Breast epithelium (tissue), 4 donors: Measurements from ENCODE around the gene NDUFS6. TPM values are rescaled to one million over a fixed set of nuclear protein-coding genes. Genes with fewer than 3 reads are reported as not detected.

Experiments
- DNase-seq, 2 donors: peaks; one replicate each; pipeline ENCODE4 v3.0.0-alpha.2; 2019; ENCODE audit warnings: low spot score in 2 of 2
- H3K27ac ChIP-seq, 2 donors: fragments of 200-600 bp; sonication (generic) in 1 of 2; one replicate each; pipeline ENCODE4 v1.5.1; 2016 to 2019; ENCODE audit warnings: mild to moderate bottlenecking in 1 of 2
- H3K27me3 ChIP-seq, 2 donors: fragments of 200-600 bp; sonication (generic) in 1 of 2; one replicate each; pipeline versions ENCODE4 v1.5.1 to v1.6.0; 2017 to 2019; ENCODE audit warnings: control low read depth in 1 of 2, mild to moderate bottlenecking in 1 of 2
- H3K36me3 ChIP-seq: fragments of 200-600 bp; one replicate; pipeline ENCODE4 v1.5.1; 2019
- H3K4me1 ChIP-seq, 2 donors: fragments of 200-600 bp; sonication (generic); one replicate each; pipeline ENCODE4 v1.5.1; 2016 to 2019; ENCODE audit warnings: control low read depth in 1 of 2
- H3K4me3 ChIP-seq, 3 donors: fragments of 200-600 bp; sonication (generic); 1 replicate in 2 of 3; 2 replicates in 1 of 3; pipeline ENCODE4 v1.5.1; 2016 to 2019; ENCODE audit warnings: mild to moderate bottlenecking in 3 of 3, moderate library complexity in 2 of 3
- H3K9me3 ChIP-seq, 2 donors: fragments of 200-600 bp; sonication (generic) in 1 of 2; one replicate each; pipeline ENCODE4 v1.5.1; 2016 to 2019; ENCODE audit warnings: control low read depth in 1 of 2
- CTCF ChIP-seq, 3 donors: fragments of 450-650 bp; IDR thresholded peaks; one replicate each; pipeline ENCODE4 v1.5.1; 2016 to 2017; ENCODE audit warnings: antibody characterized with exemption in 3 of 3, mild to moderate bottlenecking in 3 of 3, moderate library complexity in 3 of 3
- POLR2A ChIP-seq: fragments of 450-650 bp; IDR thresholded peaks from one replicate; pipeline ENCODE4 v1.6.1; 2016; ENCODE audit warnings: antibody characterized with exemption, mild to moderate bottlenecking, moderate library complexity
- POLR2AphosphoS5 ChIP-seq, 3 donors: sonication (generic); formaldehyde crosslinking; IDR thresholded peaks; one replicate each; pipeline ENCODE4 v1.6.1; 2017; ENCODE audit warnings: antibody characterized with exemption in 3 of 3
- intact Hi-C: fragments of 100-400 bp; cut with DNase I; formaldehyde crosslinking; loops from one replicate; pipeline ENCODE4 v1.15.1; 2023; ENCODE audit warnings: low total_unique reads
- total RNA-seq, 3 donors: library from RNA; depleted of rRNA; stranded (reverse); fragments of >200 nt; gene quantifications; one replicate each; pipeline ENCODE4 v1.1.0, GENCODE V29; 2016

The NDUFS6 gene
- total RNA-seq, 3 donors from 2014 or later: 37.9 to 68.8 (median 48.0) TPM

GRCh38 chr5:1794901-1795290 is 6.3 kb upstream of the NDUFS6 start:
- no peaks in the 10 kb centered on the region for H3K36me3 ChIP-seq
- DNase-seq: no peak
- intact Hi-C loops: no loop called here

GRCh38 chr5:1795506-1795905 is 5.7 kb upstream of the NDUFS6 start:
- Histone ChIP-seq H3K9me3 (no peaks in the 10 kb centered on the region), H3K36me3 (no peaks in the 10 kb centered on the region), H3K4me1 (peaks cover 0 to 12% of the 10 kb centered on the region in 2 donors), H3K27me3 (no peaks in the 10 kb centered on the region), H3K27ac (no peak overlapping the region), H3K4me3 (no peak overlapping the region)
- intact Hi-C loops: no loop called here
- no peak for TF ChIP-seq CTCF (IDR thresholded peaks at IDR 0.05)
- TF ChIP-seq POLR2A: no peak
- TF ChIP-seq POLR2AphosphoS5 (IDR thresholded peaks at IDR 0.05): no peak
- DNase-seq: no peak

More at GRCh38 chr5:1794901-1795290, 6.3 kb upstream of the NDUFS6 start:
- no peak for TF ChIP-seq POLR2A
- TF ChIP-seq POLR2AphosphoS5 (IDR thresholded peaks at IDR 0.05): no peak
- no peak for TF ChIP-seq CTCF (IDR thresholded peaks at IDR 0.05)
- H3K4me1 ChIP-seq: peaks cover 0 to 12% of the 10 kb centered on the region in 2 donors
- H3K27ac ChIP-seq: no peak overlapping the region
- no peak overlapping the region for H3K4me3 ChIP-seq
- no peaks in the 10 kb centered on the region for H3K27me3 ChIP-seq
- no peaks in the 10 kb centered on the region for H3K9me3 ChIP-seq

GRCh38 chr5:1795931-1796330 is 5.3 kb upstream of the NDUFS6 start:
- no peak for DNase-seq

GRCh38 chr5:1796371-1797102 is 4.7 kb upstream of the NDUFS6 start:
- DNase-seq: no peak
- Histone ChIP-seq H3K36me3 (no peaks in the 10 kb centered on the region), H3K27me3 (no peaks in the 10 kb centered on the region), H3K27ac (no peak overlapping the region), H3K9me3 (no peaks in the 10 kb centered on the region), H3K4me1 (peaks cover 0 to 12% of the 10 kb centered on the region in 2 donors), H3K4me3 (no peak overlapping the region)
- TF ChIP-seq POLR2A (no peak), POLR2AphosphoS5 (IDR thresholded peaks at IDR 0.05) (no peak), CTCF (IDR thresholded peaks at IDR 0.05) (no peak)
- intact Hi-C loops: no loop called here

More at GRCh38 chr5:1795931-1796330, 5.3 kb upstream of the NDUFS6 start:
- Histone ChIP-seq H3K4me3 (no peak overlapping the region), H3K27ac (no peak overlapping the region), H3K9me3 (no peaks in the 10 kb centered on the region), H3K4me1 (peaks cover 0 to 12% of the 10 kb centered on the region in 2 donors), H3K27me3 (no peaks in the 10 kb centered on the region), H3K36me3 (no peaks in the 10 kb centered on the region)
- TF ChIP-seq POLR2A (no peak), POLR2AphosphoS5 (IDR thresholded peaks at IDR 0.05) (no peak), CTCF (IDR thresholded peaks at IDR 0.05) (no peak)
- intact Hi-C loops: no loop called here

GRCh38 chr5:1797103-1797800 is 4.0 kb upstream of the NDUFS6 start:
- DNase-seq: no peak
- no peaks in the 10 kb centered on the region for H3K9me3 ChIP-seq

More at GRCh38 chr5:1797103-1797800, 4.0 kb upstream of the NDUFS6 start:
- Histone ChIP-seq H3K4me1 (peaks cover 0 to 12% of the 10 kb centered on the region in 2 donors), H3K27me3 (no peaks in the 10 kb centered on the region), H3K4me3 (no peak overlapping the region), H3K36me3 (no peaks in the 10 kb centered on the region), H3K27ac (no peak overlapping the region)
- TF ChIP-seq POLR2A: no peak
- intact Hi-C loops: no loop called here
